GM12875 (cell line): ENCODE measurements around the gene PRSS23.

ENCODE experiments used
- H3K4me3 ChIP-seq: one replicate; pipeline ENCODE4 v1.5.1; 2011; ENCODE audit warnings: low read depth, low read length, control low read depth
- TF ChIP-seq, protein P1 (sequence below): IDR thresholded peaks from 2 replicates; pipeline ENCODE4 v1.5.1; 2011; ENCODE audit warnings: low read depth, mild to moderate bottlenecking, control low read depth, inconsistent platforms, low read length, moderate library complexity, borderline replicate concordance; ENCODE audit not compliant: insufficient read depth

The PRSS23 gene

GRCh38 chr11:86848132-86848531 is 47.8 kb downstream of the PRSS23 start:
- no peak overlapping the region for H3K4me3 ChIP-seq
- TF ChIP-seq, protein P1, sequence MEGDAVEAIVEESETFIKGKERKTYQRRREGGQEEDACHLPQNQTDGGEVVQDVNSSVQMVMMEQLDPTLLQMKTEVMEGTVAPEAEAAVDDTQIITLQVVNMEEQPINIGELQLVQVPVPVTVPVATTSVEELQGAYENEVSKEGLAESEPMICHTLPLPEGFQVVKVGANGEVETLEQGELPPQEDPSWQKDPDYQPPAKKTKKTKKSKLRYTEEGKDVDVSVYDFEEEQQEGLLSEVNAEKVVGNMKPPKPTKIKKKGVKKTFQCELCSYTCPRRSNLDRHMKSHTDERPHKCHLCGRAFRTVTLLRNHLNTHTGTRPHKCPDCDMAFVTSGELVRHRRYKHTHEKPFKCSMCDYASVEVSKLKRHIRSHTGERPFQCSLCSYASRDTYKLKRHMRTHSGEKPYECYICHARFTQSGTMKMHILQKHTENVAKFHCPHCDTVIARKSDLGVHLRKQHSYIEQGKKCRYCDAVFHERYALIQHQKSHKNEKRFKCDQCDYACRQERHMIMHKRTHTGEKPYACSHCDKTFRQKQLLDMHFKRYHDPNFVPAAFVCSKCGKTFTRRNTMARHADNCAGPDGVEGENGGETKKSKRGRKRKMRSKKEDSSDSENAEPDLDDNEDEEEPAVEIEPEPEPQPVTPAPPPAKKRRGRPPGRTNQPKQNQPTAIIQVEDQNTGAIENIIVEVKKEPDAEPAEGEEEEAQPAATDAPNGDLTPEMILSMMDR, result no peak

DNA sequence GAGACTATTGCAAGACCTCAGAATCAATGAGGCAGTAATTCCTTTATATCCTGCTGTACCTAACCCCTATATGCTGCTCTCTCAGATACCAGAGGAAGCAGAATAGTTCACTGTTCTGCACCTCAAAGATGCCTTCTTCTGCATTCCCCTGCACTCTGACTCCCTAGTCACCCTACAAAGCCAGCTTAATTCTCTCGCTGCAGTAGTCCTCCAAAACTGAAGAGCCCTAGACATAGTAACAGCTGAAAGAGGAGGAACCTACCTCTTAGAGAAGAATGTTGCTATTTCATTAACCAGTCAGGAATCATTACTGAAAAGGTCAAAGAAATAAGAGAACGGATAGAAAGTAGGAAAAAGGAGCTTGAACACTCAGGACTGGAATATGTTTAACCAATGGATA is 49.3 kb downstream of the PRSS23 start:
- no peak overlapping the region for H3K4me3 ChIP-seq
- TF ChIP-seq, protein P1, result no peak
